NCI-H2081 treated with DMSO at 0.1 percent for 48 hours (cell line): Measurements from ENCODE around the gene ZNF185.
A peak's percentile ranks its signal among the peaks of the same experiment; 100 is the strongest.

ENCODE experiments used
- DNase-seq: peaks from one replicate; lab custom pipeline; 2025; lab: John Stamatoyannopoulos, UW

The ZNF185 gene

DNA sequence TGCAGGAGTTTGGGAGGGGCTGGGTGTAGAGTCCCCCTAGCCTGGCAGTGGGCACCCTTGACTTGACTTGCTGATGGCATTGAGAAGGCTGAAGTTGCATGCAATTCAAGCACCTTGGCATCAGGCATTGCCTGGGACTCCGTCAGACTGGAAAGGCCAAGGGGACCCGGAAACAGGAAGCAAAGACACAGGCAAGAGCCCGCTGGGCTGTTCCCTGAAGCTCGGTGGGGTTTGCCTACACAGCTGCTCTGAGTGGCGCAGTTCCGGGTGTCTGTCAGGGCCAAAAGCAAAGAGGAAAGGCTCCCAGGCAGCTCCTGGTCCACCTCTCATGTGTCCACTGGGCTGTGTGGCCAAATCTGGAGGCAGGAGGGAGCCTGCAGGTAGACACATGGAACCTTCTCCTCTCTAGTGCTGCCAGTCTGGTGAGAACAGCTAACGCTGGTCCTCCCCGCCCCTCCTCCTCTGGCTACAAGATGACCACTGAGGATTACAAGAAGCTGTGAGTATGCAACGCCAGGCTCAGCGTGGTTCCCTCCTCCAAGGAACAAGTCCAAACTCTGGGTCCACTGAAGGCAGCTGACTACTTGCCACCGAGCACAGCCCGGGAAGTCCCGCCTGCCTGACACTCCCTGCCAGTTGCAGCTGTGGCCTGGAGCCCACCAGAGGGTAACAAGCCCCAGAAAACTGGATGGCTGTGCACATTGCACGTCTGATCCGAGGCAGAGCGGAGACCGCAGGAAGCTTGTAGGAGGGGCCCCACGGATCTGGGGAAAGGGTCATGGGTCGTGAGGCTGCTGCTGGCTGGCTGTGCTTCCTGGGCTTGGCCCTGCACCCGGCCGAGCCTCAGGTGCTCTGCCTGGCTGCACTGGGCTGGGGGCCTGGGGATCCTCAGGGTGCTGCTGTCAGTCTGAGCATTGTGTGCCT lies 20.1 kb downstream of the ZNF185 start:
- no peak for DNase-seq

DNA sequence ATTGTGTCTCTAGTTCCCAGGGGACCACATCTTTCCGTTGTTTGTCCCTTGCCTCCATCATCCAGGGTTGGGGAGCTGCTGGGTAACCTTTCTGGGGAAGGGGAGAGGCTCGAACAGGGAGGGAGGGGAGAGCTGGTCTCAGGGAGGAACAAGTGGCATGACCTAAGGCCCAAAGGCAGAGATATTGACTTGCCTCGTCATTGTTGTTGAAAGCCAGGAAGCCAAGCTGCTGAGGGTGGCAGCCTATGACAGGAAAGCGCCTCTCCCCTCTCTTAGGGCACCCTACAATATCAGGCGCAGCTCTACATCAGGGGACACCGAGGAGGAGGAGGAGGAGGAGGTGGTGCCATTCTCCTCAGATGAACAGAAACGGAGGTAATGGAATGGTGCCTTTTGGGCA lies 20.8 kb downstream of the ZNF185 start:
- DNase-seq: no peak

DNA sequence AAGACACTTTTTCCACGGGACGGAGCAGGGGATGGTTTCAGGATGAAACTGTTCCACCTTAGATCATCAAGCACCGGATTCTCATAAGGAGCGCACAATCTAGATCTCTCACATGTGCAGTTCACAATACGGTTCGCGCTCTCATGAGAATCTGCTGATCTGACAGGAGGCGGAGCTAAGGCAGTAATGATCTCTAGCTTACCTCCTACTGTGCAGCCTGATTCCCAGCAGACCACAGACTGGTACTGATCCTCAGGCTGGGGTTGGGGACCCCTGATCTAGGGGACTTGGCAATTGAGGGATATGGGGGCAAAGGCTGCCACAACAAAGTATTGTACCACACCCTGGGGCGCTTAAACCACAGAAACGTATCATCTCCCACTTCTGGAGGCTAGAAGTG lies 25.7 kb downstream of the ZNF185 start:
- no peak for DNase-seq

DNA sequence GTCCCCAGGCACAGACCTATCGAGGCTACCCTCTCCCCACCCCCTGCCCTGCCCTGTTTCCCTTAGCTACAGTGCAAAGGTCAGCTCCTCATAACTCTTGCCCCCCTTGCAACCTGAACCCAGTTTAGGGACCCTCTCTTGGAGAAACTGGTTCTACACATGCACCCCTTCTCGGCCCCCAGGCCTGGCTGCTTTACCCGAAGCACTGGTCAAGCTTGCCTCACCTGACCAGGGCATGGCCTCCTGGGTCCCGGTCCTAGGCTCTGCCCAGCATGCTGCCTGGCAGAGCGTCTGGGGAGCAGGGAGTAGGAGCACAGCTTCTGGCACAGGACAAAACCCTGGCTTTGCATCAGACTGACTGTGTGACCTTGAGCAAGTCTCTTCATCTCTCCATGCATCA lies 28.0 kb downstream of the ZNF185 start:
- DNase-seq: no peak

DNA sequence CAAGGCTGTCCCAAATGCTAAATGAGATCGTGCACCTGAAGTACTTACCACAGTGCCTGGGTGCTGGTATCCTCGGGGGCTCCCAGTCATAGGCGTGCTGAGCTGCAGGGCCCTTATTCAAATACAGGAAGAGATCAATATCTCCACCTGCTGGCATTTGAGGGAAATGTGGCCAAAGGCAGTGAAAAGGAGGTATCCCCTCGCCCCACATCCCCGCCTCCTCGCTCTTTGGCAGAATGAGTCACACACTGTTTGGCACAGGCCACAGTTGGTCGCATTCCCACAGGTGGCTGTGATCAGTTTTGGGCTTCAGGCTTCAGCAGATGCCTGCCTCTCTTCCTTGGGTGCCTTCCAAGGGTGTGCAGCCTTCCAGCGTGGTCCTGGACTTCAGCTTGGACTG lies 28.4 kb downstream of the ZNF185 start:
- no peak for DNase-seq

DNA sequence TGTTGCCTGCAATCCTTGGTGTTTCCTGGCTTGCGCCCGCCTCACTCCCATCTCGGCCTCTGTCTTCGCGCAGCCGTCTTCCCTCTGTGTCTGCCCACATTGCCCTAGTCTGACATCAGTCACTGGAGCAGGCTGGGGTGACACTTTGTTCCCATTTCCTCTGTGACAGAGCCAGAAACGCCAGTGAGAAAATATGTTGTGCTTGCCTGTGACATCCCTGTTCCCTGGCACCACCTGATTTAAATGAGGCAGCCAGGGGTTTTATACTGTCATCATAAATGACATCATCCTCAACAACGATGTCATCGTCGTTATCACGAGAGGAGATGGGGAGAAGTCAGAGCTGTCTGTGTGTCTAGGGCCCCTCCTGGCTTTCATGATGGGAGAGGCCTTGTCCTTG lies 29.1 kb downstream of the ZNF185 start:
- DNase-seq: no peak

DNA sequence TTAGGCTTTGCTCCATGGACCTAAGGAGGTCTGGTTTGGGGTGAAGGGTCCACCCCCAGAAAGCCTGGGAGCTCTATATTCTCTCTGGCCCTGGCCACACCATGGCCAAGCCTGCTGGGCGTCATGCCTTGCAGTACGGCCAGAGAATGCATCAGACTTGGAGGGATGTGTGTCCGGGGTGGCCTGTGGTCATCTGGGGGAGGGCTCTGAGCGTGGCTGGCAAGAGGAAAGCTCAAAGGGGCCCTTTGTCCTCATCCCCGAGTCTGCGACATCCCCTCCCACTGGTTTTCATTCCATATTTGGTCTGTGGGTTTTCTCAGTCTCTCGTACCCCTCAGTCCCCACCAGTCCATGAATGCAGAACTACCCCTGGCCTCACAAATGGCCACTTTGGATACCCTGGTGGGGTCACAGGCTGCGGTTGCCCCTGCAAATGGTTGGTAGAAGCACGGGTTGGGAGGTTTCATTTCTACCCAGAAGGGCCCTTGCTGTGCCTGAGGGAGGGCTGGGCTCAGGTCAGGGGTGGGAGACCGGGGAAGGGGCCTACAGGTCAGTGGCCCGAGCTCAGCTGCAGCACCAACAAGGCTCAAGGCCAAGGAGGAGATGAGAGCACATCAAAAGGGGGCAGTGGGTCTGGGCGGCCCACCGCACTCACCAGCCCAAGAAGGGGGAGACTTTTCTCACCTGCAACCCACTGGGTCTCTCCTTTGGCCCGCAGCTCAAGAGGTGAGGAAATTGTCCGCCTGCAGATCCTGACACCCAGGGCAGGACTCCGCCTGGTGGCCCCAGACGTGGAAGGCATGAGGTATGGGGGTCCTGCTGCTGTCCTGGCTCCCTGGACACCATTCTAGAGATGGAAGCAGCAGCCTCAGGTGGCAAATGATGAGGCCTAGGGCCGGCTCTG lies 30.2 kb downstream of the ZNF185 start:
- no peak for DNase-seq

DNA sequence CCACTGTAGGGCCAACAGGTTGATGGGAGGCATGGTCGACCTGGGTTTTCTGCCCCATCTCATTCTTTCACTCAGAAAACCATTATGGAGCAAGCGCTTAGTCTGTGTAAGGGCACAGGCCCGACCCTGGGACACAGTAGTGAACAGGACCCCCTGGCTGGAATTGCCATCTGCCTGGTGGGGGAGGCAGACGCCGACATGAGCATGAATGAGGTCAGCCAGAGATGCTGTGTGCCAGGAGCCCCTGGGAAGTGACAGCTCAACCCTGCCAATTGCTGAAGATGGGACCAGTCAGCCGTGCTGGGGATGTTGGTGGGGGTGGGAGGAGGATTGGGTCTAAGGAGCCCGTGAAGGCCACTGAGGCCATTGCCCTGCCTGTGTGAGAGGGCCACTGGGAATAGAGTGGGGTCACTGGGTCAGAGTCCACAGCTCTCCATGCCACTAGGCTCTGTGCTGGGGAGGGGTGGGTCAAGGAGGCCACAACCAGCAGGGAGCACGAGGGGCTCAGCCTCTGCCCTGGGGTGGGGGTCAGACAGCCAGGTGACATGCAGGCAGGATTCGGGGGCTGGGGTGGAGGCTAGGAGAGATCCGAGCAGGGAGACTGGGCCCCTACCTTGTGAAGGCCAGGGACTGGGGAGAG lies 31.0 kb downstream of the ZNF185 start:
- no peak for DNase-seq

DNA sequence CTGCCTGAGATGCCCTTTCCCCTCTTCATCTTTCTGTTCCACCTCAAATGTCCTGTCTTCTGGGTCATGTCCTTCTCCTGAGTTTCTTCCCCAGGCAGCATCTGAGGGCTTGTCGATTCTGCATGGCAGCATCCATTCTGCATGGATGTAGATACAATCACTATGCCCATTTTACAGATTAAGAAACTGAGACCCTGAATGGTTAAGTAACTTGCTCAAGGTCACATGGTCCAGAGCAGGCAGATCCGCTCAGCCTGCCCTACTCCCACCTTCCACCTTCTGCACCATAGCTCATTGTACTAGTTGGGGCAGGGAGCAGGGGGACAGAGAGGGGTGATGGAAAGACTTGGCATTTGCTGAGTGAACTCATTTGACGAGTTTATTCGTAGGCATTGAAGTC lies 32.0 kb downstream of the ZNF185 start:
- no peak for DNase-seq

DNA sequence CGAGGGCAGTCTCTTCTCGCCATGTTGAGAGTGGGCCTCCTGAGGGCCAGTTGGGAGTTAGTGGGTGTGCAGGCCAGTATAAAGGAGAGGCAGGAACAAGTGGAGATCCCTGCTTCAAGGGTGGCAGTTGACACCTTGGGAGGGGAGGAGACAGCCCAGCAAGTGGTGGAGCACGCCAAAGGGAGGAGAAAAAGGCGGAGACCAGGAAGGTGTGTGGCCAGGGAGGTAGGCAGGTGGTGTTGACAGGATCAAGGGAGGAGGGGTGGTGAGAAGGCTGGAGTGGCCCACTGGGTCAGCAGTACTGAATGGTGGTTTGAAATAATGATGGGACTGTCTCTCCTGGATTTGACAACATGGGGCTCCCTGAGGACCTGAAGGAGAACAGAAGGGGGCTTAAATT lies 32.6 kb downstream of the ZNF185 start:
- no peak for DNase-seq

DNA sequence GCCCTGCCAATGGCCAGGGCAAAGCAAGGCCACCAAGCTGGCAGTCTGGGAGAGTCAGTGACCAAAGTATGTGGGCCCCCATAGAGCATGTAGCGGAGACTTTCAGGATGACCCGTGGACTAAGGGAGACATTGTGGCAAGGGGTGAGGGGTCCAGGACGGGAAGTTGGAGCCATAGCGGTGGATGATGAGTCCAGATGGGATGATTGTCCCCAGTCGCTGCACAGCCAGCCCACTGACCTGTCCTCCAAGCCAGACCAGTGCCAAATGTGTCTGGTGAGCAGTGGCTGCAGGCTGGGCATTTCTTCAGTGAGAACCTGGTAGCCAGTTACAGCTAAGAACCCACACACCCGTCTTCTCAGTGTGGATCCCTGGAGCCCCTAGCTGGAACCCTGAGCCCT lies 34.3 kb downstream of the ZNF185 start:
- no peak for DNase-seq

DNA sequence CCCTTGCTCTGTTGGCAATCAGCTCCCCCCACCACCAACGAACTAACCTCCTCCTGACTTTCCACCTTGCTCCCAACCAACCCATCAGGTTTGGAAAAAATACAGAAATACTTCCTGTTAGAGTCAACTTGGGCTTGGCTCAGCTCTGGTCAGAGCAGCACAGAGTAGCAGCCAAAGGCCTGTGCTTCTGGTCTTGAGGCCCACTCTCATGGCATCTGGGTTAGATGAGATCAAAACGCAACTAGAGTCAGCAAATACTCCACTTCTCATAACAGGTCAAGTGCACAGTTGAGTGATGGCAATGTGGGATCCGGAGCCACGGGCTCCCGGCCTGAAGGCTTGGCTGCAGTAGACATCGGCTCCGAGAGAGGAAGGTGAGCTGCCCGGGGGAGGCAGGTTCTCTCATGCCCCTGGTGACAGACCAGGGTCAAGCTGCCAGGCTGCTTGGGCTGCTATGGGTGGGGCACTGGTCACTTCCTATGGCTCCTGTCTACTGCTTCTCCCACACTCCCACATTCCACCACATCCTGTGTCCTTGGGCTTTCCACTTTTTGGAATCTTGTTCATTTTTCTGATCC lies 34.8 kb downstream of the ZNF185 start:
- no peak for DNase-seq

DNA sequence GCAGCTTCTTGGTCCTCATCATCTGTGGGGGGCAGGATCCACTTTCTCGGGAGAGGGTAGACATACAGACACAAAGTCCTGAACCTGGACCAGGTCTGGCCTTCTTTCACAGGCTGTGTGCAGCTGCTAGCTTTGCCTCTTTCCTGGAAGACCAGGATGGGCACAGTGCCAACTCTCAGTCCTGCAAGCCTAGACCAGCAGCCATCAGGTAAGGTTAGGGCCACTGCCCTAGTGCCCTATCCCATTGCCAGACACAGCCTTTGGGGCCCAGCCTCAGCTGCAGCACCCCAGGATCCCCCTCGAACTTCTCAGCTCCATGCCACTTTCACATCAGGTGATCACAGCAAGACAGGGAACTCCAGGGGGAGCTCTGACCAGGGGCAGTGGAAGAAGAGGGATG lies 38.4 kb downstream of the ZNF185 start:
- no peak for DNase-seq

DNA sequence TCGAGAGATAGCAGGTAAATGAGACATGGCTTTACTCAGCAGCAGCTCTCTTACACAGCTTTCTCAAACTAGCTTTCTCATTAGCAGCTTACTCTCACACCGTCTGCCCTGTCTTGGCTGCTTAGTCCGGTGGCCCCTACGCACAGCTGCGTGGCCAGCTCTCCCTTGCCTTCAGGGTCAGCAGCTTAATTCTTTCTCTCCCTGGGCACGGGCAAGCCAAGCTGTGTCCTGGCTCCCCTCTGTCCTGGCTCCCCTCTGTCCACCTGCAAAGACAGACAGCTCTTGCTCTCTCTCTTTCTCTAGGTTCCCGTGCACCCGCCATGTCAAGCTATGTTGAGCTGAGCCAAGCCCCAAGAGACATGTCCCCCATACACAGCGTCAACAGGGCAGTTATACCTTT lies 39.4 kb downstream of the ZNF185 start:
- no peak for DNase-seq

DNA sequence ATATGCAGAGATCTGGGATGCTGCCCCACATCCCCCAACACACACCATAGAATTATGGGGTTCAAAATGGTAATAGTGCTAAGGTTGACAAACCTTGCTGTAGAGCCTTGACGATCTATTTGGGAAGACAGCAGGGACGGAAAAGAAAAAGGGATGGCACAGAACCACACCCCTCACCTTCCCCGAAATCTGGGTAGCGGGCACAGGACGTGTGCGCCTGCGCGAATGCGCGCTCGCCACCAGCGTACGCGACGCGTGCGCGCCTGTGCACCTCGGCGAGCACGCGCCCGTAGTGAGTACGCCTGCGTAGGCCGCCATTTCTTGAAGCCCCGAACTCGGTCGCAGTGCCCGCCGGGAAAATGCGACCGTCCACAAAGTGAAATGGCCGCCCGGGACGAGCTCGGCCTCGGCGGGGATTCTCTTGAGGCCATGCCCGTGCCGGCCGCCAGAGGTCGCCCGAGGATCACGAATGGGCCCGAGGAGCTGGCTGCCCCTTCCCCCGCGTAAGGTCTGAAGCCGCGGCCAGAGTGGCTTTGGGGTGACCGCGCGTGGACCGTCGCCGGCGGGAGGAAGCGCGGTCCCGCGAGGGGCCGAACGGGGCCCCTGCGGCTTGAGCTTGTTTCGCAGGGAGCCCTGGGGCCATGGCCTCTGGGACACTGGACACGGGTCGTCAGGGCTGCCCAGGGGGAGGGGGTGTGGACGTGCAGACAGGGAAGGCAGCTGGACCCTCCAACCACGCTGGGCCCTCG lies 43.6 kb downstream of the ZNF185 start:
- peak; percentile 20 for DNase-seq

DNA sequence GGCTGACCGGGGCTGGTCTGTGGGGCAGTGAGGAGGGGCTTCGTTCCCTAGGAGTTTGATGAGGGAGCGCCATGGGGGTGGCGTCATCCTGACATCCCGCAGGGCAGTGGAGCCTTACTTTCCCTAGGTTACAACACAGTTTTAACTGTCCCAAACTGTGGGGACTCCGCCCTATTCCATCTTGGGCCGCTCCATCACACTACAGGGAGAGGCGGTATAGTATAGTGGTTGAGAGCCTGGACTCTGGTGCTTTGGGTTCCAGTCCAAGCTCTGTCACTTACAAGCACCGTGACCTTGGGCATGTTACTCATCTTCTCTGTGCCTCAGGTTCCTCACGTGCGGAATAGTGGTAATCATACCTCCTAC lies 44.2 kb downstream of the ZNF185 start:
- no peak for DNase-seq

DNA sequence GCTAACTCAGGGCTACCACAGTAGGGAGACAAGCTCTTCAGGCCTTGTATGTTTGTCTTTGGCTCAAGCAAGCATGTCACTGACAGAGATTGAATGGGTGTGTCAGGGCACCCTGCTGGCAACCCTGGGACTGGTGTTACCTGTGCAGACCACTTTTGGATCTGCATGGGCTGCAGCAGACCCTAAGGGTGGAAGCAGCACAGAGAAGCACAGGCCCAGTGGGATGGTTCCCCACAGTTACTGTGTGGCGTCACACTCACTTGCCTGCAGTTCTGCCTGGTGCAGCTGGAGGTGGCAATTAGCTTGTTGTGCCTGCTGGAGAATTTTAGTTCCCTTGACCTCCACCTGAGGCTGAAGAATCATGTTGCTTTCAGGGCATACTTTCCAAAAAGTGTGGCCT lies 46.0 kb downstream of the ZNF185 start:
- no peak for DNase-seq

DNA sequence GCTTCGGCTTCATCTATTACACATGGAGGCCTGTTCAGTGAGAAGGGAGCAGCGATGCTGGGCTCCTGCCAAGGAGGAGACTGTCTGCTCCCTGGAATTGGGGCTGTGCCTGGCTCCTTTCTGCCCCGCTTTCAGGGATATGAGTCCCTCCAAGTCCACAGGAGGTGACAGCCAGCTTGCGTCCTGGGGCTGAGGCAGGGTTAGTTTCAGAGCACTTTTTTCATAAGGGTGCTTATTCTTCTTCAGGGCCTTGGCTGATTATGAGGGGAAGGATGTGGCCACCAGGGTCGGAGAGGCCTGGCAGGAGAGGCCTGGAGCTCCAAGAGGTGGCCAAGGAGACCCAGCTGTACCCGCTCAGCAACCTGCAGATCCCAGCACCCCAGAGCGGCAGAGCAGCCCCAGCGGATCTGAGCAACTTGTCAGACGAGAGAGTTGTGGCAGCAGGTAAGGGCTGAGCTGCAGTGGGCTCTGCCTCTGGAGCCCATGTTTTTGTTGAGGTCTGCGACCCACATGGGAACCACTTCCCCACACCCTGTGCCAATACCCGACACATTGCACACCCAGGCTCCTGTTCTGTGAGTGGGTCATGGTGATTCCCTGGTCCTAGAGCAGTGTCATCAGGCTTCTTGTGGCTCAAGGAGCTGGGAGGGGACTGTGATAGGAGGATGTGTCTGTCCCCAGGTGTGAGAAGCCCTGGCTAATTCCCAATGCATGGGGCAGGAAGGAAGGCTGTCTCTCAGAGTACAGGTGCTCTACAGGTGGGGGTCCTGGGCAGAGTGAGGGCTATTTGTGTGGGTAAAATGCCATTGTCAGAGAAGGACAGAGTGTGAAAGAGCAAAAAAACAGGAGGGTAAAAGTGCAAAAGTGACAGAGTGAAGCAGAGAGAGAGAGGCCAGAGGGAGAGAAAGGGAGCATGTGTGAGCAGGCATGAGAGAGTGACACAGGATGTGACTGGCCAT lies 47.4 kb downstream of the ZNF185 start:
- DNase-seq: no peak

DNA sequence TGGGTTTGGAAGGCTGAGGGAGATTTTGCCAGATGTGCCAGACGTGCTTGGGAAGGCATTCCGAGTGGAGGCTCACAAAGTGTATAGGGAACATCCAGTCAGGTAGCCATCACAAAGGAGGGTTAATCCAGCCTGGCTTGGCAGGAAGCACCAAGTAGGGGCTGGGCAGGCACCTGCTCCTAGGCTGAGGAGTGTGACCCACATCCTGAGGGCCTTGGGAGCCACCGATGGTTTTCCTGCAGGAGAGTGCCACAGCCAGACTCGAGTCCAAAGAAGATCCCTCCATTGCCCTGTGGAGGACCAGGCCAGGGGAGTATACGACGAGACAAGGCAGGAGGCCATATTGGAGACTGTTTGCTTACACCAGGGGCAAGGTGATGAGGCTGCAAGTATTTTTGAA lies 48.8 kb downstream of the ZNF185 start:
- no peak for DNase-seq
